ENCODE data around the gene JAML.

JAML gene

GRCh38 chr11:118239509-118240205, 14.8 kb upstream of the JAML start:
- no peak for DNase-seq

- DNase-seq = no peak
Observed at GRCh38 chr11:118238929-118239328, 14.1 kb upstream of the JAML start.

GRCh38 chr11:118238421-118238820, 13.6 kb upstream of the JAML start:
- DNase-seq = no peak

- no peak for DNase-seq
Observed at GRCh38 chr11:118236170-118236569, 11.4 kb upstream of the JAML start.

GRCh38 chr11:118234833-118235232, 10.0 kb upstream of the JAML start:
- no peak for DNase-seq

GRCh38 chr11:118233850-118234249, 9.0 kb upstream of the JAML start:
- no peak for DNase-seq

- DNase-seq = no peak
Observed at GRCh38 chr11:118233377-118233776, 8.6 kb upstream of the JAML start.

- DNase-seq = no peak
Observed at GRCh38 chr11:118232659-118233058, 7.8 kb upstream of the JAML start.

- DNase-seq = no peak
Observed at GRCh38 chr11:118231461-118231860, 6.7 kb upstream of the JAML start.

- peak; percentile 56 for DNase-seq
Observed at GRCh38 chr11:118230088-118230487, 5.3 kb upstream of the JAML start.

- no peak for DNase-seq
Observed at GRCh38 chr11:118229274-118229847, 4.5 kb upstream of the JAML start.

GRCh38 chr11:118227865-118228785, 3.3 kb upstream of the JAML start:
- peak; percentile 37 for DNase-seq

- DNase-seq = no peak
Observed at GRCh38 chr11:118226781-118227180, 2.0 kb upstream of the JAML start.

- DNase-seq = no peak
Observed at GRCh38 chr11:118226296-118226695, 1.5 kb upstream of the JAML start.

GRCh38 chr11:118223992-118224391, 819 bp downstream of the JAML start:
- no peak for DNase-seq

- DNase-seq = no peak
Observed at GRCh38 chr11:118223570-118223969, 1.2 kb downstream of the JAML start.

GRCh38 chr11:118222437-118222836, 2.4 kb downstream of the JAML start:
- no peak for DNase-seq

GRCh38 chr11:118221419-118221818, 3.4 kb downstream of the JAML start:
- no peak for DNase-seq

- DNase-seq = no peak
Observed at GRCh38 chr11:118219732-118220131, 5.1 kb downstream of the JAML start.

- no peak for DNase-seq
Observed at GRCh38 chr11:118219244-118219643, 5.6 kb downstream of the JAML start.

GRCh38 chr11:118217575-118217974, 7.2 kb downstream of the JAML start:
- DNase-seq = no peak

GRCh38 chr11:118216621-118217481, 8.0 kb downstream of the JAML start:
- peak; percentile 26 for DNase-seq

- DNase-seq = no peak
Observed at GRCh38 chr11:118215765-118216164, 9.0 kb downstream of the JAML start.
